NCI-H524 (cell line): ENCODE results near the gene THADA.
"Not testable (repeated sequence)": the region's sequence is repeated elsewhere in the genome, so short reads cannot be mapped to it uniquely, and the experiment has no call there.

Experiments used
- DNase-seq, 2 experiments: peaks; one replicate each; lab custom pipeline; 2025; lab: John Stamatoyannopoulos, UW

Gene THADA

GRCh38 chr2:43207553-43208300 lies 388.1 kb downstream of the THADA start:
- no peak for DNase-seq

- DNase-seq, result no peak
Measured at GRCh38 chr2:43206602-43207001, 389.2 kb downstream of the THADA start.

GRCh38 chr2:43203373-43203772 lies 392.5 kb downstream of the THADA start:
- no peak for DNase-seq

- DNase-seq, result no peak
Measured at GRCh38 chr2:43202289-43202688, 393.5 kb downstream of the THADA start.

- DNase-seq, result no peak
Measured at GRCh38 chr2:43201497-43201896, 394.3 kb downstream of the THADA start.

- DNase-seq, result no peak
Measured at GRCh38 chr2:43201016-43201415, 394.8 kb downstream of the THADA start.

- DNase-seq, result no peak
Measured at GRCh38 chr2:43199492-43200488, 396.0 kb downstream of the THADA start.

- no peak for DNase-seq
Measured at GRCh38 chr2:43198263-43198662, 397.6 kb downstream of the THADA start.

GRCh38 chr2:43197588-43197896 lies 398.3 kb downstream of the THADA start:
- no peak for DNase-seq

- no peak for DNase-seq
Measured at GRCh38 chr2:43196768-43197587, 398.9 kb downstream of the THADA start.

- DNase-seq, result no peak
Measured at GRCh38 chr2:43194121-43194869, 401.5 kb downstream of the THADA start.

- no peak for DNase-seq
Measured at GRCh38 chr2:43193652-43194120, 402.2 kb downstream of the THADA start.

GRCh38 chr2:43192744-43193651 lies 402.8 kb downstream of the THADA start:
- no peak for DNase-seq

- DNase-seq, result no peak
Measured at GRCh38 chr2:43191947-43192516, 403.8 kb downstream of the THADA start.

GRCh38 chr2:43190311-43191052 lies 405.4 kb downstream of the THADA start:
- DNase-seq, result no peak

- DNase-seq, result not testable (repeated sequence)
Measured at GRCh38 chr2:43189861-43190260, 406.0 kb downstream of the THADA start.

- no peak for DNase-seq
Measured at GRCh38 chr2:43188561-43189386, 407.1 kb downstream of the THADA start.

GRCh38 chr2:43186679-43187374 lies 409.0 kb downstream of the THADA start:
- DNase-seq, result peak in 1 of 2 experiments; percentile 34
